ENCODE measurements around the gene PRMT1.

DNA sequence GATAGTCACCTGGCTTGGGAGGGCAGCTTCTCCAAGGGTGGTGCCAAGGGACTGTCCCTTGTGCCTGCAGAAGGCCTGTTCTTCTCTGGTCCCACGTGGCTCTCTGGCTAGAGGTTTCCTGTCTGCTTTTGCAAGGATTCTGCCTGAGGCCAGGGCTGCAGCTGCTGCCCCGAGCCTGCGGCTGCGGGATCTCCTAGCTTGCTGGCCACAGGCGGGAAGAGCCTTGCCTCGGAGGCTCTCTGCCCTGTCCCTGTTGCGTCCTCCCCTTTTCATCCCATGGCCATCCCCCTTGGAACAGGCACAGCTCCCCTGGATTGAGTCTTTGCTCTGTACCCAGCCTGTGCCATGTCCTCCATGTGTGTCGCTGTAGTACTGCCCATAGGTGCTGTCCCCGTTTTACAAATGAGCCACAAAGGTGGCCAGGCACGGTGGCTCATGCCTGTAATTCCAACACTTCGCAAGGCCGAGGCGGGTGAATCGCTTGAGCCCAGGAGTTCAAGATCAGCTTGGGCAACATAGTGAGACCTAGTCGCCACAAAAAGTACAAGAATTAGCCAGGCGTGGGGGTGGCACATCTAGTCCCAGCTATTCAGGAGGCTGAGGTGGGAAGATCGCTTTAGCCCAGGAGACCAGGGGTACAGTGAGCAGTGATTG lies 20.5 kb upstream of the PRMT1 start:
- TF ChIP-seq, protein P1, sequence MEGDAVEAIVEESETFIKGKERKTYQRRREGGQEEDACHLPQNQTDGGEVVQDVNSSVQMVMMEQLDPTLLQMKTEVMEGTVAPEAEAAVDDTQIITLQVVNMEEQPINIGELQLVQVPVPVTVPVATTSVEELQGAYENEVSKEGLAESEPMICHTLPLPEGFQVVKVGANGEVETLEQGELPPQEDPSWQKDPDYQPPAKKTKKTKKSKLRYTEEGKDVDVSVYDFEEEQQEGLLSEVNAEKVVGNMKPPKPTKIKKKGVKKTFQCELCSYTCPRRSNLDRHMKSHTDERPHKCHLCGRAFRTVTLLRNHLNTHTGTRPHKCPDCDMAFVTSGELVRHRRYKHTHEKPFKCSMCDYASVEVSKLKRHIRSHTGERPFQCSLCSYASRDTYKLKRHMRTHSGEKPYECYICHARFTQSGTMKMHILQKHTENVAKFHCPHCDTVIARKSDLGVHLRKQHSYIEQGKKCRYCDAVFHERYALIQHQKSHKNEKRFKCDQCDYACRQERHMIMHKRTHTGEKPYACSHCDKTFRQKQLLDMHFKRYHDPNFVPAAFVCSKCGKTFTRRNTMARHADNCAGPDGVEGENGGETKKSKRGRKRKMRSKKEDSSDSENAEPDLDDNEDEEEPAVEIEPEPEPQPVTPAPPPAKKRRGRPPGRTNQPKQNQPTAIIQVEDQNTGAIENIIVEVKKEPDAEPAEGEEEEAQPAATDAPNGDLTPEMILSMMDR (conservative IDR thresholded peaks at IDR 0.05; ENCODE audit: low read depth, low read length), result no peak
- no peak for TF ChIP-seq EZH2 (IDR thresholded peaks at IDR 0.05; ENCODE audit: borderline replicate concordance, low read depth, low read length, poor library complexity, severe bottlenecking)
